Choroid plexus epithelial cell (primary cell): ENCODE data around the gene TTL.

Experiments used
- DNase-seq: peaks from one replicate; pipeline ENCODE4 v3.0.0-alpha.2; 2010; ENCODE audit warnings: low read depth
- H3K4me3 ChIP-seq: 2 replicates; pipeline ENCODE4 v1.5.1; 2011; ENCODE audit warnings: low read depth, mild to moderate bottlenecking, control low read depth, low read length, moderate library complexity
- CTCF ChIP-seq: conservative IDR thresholded peaks from 2 replicates; pipeline ENCODE4 v1.5.1; 2011; ENCODE audit warnings: low read depth, mild to moderate bottlenecking, control low read depth, inconsistent platforms, low read length, moderate library complexity

TTL gene

GRCh38 chr2:112449854-112450253, 32.1 kb upstream of the TTL start:
- no peak for TF ChIP-seq CTCF
- DNase-seq = no peak
- no peak overlapping the region for H3K4me3 ChIP-seq

GRCh38 chr2:112451317-112451716, 30.6 kb upstream of the TTL start:
- TF ChIP-seq CTCF = no peak
- no peak for DNase-seq
- H3K4me3 ChIP-seq = no peak overlapping the region

GRCh38 chr2:112454586-112454985, 27.4 kb upstream of the TTL start:
- no peak for TF ChIP-seq CTCF
- no peak overlapping the region for H3K4me3 ChIP-seq
- DNase-seq = no peak

GRCh38 chr2:112459372-112459771, 22.6 kb upstream of the TTL start:
- no peak for TF ChIP-seq CTCF
- no peak for DNase-seq
- H3K4me3 ChIP-seq = no peak overlapping the region

GRCh38 chr2:112462178-112462577, 19.8 kb upstream of the TTL start:
- no peak for DNase-seq
- TF ChIP-seq CTCF = no peak
- no peak overlapping the region for H3K4me3 ChIP-seq

- no peak for TF ChIP-seq CTCF
- DNase-seq = no peak
- no peak overlapping the region for H3K4me3 ChIP-seq
These were observed 18.7 kb upstream of the TTL start for GRCh38 chr2:112463256-112463655.

- no peak overlapping the region for H3K4me3 ChIP-seq
- peak; percentile 53 for TF ChIP-seq CTCF
- peak; percentile 53 for DNase-seq
These were observed 16.6 kb upstream of the TTL start for GRCh38 chr2:112465382-112465781.
